ENCODE measurements around the gene CD274.
"Not testable (repeated sequence)": the region's sequence is repeated elsewhere in the genome, so short reads cannot be mapped to it uniquely, and the experiment has no call there.

Gene CD274

GRCh38 chr9:5436441-5436840 lies 13.9 kb upstream of the CD274 start:
- intact Hi-C loops (cut with DNase I): loop anchor here (10.0 kb wide), 1 partner anchor 92 kb away; no protein-coding TSS in a partner anchor
- DNase-seq: no peak

- intact Hi-C loops (cut with DNase I): loop anchor here (10.0 kb wide), 1 partner anchor 93 kb away; no protein-coding TSS in a partner anchor
- peak; percentile 93 to 99 (median 97) for DNase-seq
Observed at GRCh38 chr9:5437254-5438216, 12.8 kb upstream of the CD274 start, which contains the start of gene PLGRKT. TSS of gene PLGRKT (minus strand) at chr9:5437925. CDS start at chr9:5431977, 5,948 bp downstream.

GRCh38 chr9:5438301-5439162 lies 11.8 kb upstream of the CD274 start:
- intact Hi-C loops (cut with DNase I): loop anchor here (10.0 kb wide), 1 partner anchor 94 kb away; no protein-coding TSS in a partner anchor
- DNase-seq: peak in 3 of 42 donors; percentile 7 to 11 (median 9)

- DNase-seq: no peak
Observed at GRCh38 chr9:5440426-5440825, 9.9 kb upstream of the CD274 start.

GRCh38 chr9:5441043-5441442 lies 9.3 kb upstream of the CD274 start:
- intact Hi-C loops (cut with DNase I): loop anchor here (5.0 to 10.0 kb wide), 2 partner anchors 254 to 676 kb away; partner anchors contain the start of gene INSL6
- DNase-seq: no peak

More at GRCh38 chr9:5440426-5440825, 9.9 kb upstream of the CD274 start:
- intact Hi-C loops (cut with DNase I): loop anchor here (5.0 to 10.0 kb wide), 2 partner anchors 253 to 676 kb away; partner anchors contain the start of gene INSL6

GRCh38 chr9:5442400-5443011 lies 7.8 kb upstream of the CD274 start:
- intact Hi-C loops (cut with DNase I): loop anchor here (5.0 to 10.0 kb wide), 2 partner anchors 255 to 678 kb away; partner anchors contain the start of gene INSL6
- peak in 24 of 42 donors; percentile 28 to 79 (median 54) for DNase-seq

GRCh38 chr9:5443850-5444249 lies 6.5 kb upstream of the CD274 start:
- intact Hi-C loops (cut with DNase I): loop anchor here (5.0 to 10.0 kb wide), 2 partner anchors 257 to 679 kb away; partner anchors contain the start of gene INSL6
- no peak for DNase-seq

GRCh38 chr9:5445096-5445495 lies 5.2 kb upstream of the CD274 start:
- DNase-seq: not testable (repeated sequence)
- intact Hi-C loops (cut with DNase I): loop anchor here (10.0 kb wide), 1 partner anchor 680 kb away; no protein-coding TSS in a partner anchor

- intact Hi-C loops (cut with DNase I): loop anchor here (10.0 kb wide), 1 partner anchor 681 kb away; no protein-coding TSS in a partner anchor
Observed at GRCh38 chr9:5445886-5446285, 4.5 kb upstream of the CD274 start.

GRCh38 chr9:5446451-5447236 lies 3.7 kb upstream of the CD274 start:
- no peak for DNase-seq
- intact Hi-C loops (cut with DNase I): loop anchor here (10.0 kb wide), 1 partner anchor 682 kb away; no protein-coding TSS in a partner anchor

More at GRCh38 chr9:5445886-5446285, 4.5 kb upstream of the CD274 start:
- no peak for DNase-seq

GRCh38 chr9:5447337-5447736 lies 3.0 kb upstream of the CD274 start:
- intact Hi-C loops (cut with DNase I): loop anchor here (10.0 kb wide), 1 partner anchor 683 kb away; no protein-coding TSS in a partner anchor
- no peak for DNase-seq

GRCh38 chr9:5448016-5448415 lies 2.3 kb upstream of the CD274 start:
- intact Hi-C loops (cut with DNase I): loop anchor here (10.0 kb wide), 1 partner anchor 683 kb away; no protein-coding TSS in a partner anchor
- DNase-seq: no peak

GRCh38 chr9:5448461-5449435 lies 1.6 kb upstream of the CD274 start:
- intact Hi-C loops (cut with DNase I): loop anchor here (10.0 kb wide), 1 partner anchor 684 kb away; no protein-coding TSS in a partner anchor
- DNase-seq: no peak

- no peak for DNase-seq
- intact Hi-C loops (cut with DNase I): loop anchor here (10.0 kb wide), 2 partner anchors 135 to 685 kb away; no protein-coding TSS in a partner anchor
Observed at GRCh38 chr9:5449521-5450358, 602 bp upstream of the CD274 start.

GRCh38 chr9:5452286-5452609 lies 1.9 kb downstream of the CD274 start:
- no peak for DNase-seq
- intact Hi-C loops (cut with DNase I): loop anchor here (10.0 kb wide), 1 partner anchor 133 kb away; no protein-coding TSS in a partner anchor
